K562 (cell line): ENCODE results near the gene SNRPA.
"Not testable (repeated sequence)": the region's sequence is repeated elsewhere in the genome, so short reads cannot be mapped to it uniquely, and the experiment has no call there.

Experiments
- EZH2 ChIP-seq: IDR thresholded peaks from 2 replicates; pipeline ENCODE4 v1.6.1; 2012; ENCODE audit warnings: low read depth, mild to moderate bottlenecking, inconsistent platforms, low read length, borderline replicate concordance
- POLR2A ChIP-seq: fragments of 450-650 bp; conservative IDR thresholded peaks from 2 replicates; pipeline ENCODE4 v1.6.1; 2016
- POLR2G ChIP-seq: fragments of 200-400 bp; formaldehyde crosslinking; IDR thresholded peaks from 2 replicates; pipeline ENCODE4 v1.6.1; 2017; ENCODE audit warnings: low read depth, mild to moderate bottlenecking, antibody characterized with exemption, low read length, moderate library complexity
- SMARCA5 ChIP-seq: fragments of 450-650 bp; IDR thresholded peaks from 2 replicates; pipeline ENCODE4 v1.6.1; 2016
- ZNF76 ChIP-seq: fragments of 250-450 bp; sonication (Bioruptor Pico); IDR thresholded peaks from 2 replicates; pipeline ENCODE4 v1.4.0; 2020; ENCODE audit warnings: mild to moderate bottlenecking, moderate library complexity, borderline replicate concordance

DNA sequence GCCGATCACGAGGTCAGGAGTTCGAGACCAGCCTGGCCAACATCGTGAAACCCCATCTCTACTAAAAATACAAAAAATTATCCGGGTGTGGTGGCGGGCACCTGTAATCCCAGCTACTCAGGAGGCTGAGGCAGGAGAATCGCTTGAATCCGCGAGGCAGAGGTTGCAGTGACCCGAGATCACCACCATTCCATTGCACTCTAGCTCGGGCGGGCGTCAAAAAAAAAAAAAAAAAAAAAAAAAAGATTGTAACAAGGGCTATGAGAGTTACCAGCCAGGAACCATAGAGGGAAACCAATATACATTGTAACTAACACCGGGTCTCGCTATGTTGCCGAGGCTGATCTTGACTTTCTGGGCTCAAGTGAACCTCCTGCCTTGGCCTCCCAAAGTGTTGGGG lies 18.7 kb upstream of the SNRPA start:
- TF ChIP-seq POLR2G; SMARCA5; EZH2; ZNF76 (CRISPR knock-in tag); POLR2A: not testable (repeated sequence)
